Neural crest cell (in vitro differentiated cells): ENCODE data around the gene ODC1. TPM values are rescaled to one million over a fixed set of nuclear protein-coding genes. Genes with fewer than 3 reads are reported as not detected.

ENCODE experiments used
- DNase-seq: peaks from one replicate; pipeline ENCODE4 v3.0.0; 2021; ENCODE audit warnings: low read depth, mixed read lengths, low spot score
- H3K27ac Mint-ChIP-seq: one replicate; pipeline ENCODE4 v1.8.0; 2021; ENCODE audit warnings: mild to moderate bottlenecking, mixed read lengths; ENCODE audit not compliant: unreplicated experiment
- H3K27me3 Mint-ChIP-seq: 2 replicates; pipeline ENCODE4 v1.8.0; 2021; ENCODE audit warnings: low read depth, mild to moderate bottlenecking, mixed read lengths
- H3K36me3 Mint-ChIP-seq: 2 replicates; pipeline ENCODE4 v1.8.0; 2021; ENCODE audit warnings: low read depth, mild to moderate bottlenecking, mixed read lengths
- H3K4me1 Mint-ChIP-seq: 2 replicates; pipeline ENCODE4 v1.8.0; 2021; ENCODE audit warnings: mixed read lengths
- H3K4me3 Mint-ChIP-seq: one replicate; pipeline ENCODE4 v1.8.0; 2021; ENCODE audit warnings: mild to moderate bottlenecking, mixed read lengths
- H3K9me3 Mint-ChIP-seq: 2 replicates; pipeline ENCODE4 v1.8.0; 2021; ENCODE audit warnings: mixed read lengths
- total RNA-seq: library from RNA; stranded (reverse); gene quantifications from 2 replicates; pipeline ENCODE4 v1.2.1, GENCODE V29; 2021
- TF ChIP-seq, protein P1 (sequence below): fragments of 200-600 bp; sonication (generic); conservative IDR thresholded peaks from 2 replicates; pipeline ENCODE4 v1.5.0; 2021; ENCODE audit warnings: antibody characterized with exemption, mild to moderate bottlenecking

ODC1 gene
- total RNA-seq, 1 donor from 2014 or later, result 290 TPM

DNA sequence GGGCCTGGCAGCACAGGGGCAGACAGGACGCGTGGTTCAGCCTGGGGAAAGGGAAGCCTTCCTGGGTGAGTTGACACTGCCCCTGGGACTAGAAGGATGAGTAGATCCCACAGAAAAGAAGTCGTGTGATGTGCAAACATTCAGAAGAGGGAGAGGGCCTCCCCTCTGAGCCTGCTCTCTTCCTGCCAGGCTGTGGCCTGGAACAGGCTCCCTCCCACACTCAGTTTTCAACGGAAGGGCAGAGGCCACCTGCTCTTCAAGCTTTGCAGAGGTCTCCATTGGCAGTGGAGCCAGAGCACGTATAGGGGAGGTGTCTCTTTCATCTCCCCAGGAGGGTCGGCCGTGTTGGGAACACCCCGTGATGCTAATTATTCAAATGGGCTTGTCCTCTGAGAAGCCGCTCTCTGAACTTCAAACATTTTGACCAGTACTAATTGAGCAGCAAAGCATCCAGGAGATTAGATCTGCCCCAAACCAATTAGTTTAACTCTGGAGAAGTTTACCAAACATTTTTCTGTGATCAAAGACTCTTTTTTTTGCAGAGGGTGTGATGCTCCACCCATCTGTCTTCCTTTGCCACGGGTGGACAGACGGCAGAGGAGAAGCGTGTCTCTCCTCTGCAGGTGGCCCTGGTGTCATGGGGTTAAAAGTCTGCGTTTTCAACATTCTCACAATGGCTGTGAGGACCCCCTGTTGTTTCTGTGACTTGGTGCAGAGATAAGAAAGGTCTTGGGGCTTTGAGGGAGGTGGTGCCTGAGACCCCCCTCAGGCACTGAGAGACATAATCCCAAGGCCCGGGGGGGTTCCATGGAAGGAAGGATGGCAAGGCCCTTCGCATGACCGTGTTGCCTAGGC lies 29.5 kb upstream of the ODC1 start:
- TF ChIP-seq, protein P1, sequence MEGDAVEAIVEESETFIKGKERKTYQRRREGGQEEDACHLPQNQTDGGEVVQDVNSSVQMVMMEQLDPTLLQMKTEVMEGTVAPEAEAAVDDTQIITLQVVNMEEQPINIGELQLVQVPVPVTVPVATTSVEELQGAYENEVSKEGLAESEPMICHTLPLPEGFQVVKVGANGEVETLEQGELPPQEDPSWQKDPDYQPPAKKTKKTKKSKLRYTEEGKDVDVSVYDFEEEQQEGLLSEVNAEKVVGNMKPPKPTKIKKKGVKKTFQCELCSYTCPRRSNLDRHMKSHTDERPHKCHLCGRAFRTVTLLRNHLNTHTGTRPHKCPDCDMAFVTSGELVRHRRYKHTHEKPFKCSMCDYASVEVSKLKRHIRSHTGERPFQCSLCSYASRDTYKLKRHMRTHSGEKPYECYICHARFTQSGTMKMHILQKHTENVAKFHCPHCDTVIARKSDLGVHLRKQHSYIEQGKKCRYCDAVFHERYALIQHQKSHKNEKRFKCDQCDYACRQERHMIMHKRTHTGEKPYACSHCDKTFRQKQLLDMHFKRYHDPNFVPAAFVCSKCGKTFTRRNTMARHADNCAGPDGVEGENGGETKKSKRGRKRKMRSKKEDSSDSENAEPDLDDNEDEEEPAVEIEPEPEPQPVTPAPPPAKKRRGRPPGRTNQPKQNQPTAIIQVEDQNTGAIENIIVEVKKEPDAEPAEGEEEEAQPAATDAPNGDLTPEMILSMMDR, result no peak
- H3K27ac Mint-ChIP-seq, result no peak overlapping the region
- DNase-seq, result no peak
- peaks cover 7% of the 10 kb centered on the region for H3K27me3 Mint-ChIP-seq
- H3K9me3 Mint-ChIP-seq, result no peaks in the 10 kb centered on the region
- peaks cover 21% of the 10 kb centered on the region for H3K4me1 Mint-ChIP-seq
- H3K4me3 Mint-ChIP-seq, result no peak overlapping the region
- no peaks in the 10 kb centered on the region for H3K36me3 Mint-ChIP-seq

DNA sequence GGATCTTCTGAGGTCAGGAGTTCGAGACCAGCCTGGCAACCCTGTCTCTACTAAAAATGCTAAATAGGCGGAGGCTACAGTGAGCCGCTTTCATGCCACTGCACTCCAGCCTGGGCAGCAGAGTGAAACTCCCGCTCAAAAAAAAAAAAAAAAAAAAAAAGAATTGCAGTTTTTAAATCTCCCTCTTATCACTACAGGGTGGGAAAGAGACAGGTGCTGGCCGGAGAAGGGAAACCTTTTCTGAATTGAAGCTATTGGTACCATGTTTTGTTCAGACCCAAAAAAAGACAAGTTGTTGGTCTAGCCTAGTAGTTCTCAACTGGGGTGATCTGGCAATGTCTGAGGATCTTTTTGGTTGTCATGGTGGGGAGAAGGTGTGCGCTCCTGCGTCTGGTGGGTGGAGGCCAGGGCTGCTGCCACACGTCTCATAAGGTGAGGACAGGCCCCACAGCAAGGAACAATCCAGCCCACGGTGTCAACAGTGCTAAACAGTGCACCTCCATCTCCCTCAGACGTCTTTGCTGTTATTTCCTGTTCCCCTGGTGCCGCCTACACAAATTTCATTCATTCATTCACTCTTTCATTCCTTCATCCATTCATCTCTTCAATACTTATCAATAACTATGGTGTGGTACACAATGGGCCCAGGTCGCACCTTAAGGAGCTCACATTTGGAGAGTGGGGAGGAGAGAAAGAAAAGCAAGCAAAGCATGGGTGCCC lies 28.8 kb upstream of the ODC1 start:
- Mint-ChIP-seq H3K27ac (no peak overlapping the region), H3K27me3 (peaks cover 5% of the 10 kb centered on the region), H3K4me1 (peaks cover 21% of the 10 kb centered on the region), H3K4me3 (no peak overlapping the region), H3K9me3 (no peaks in the 10 kb centered on the region), H3K36me3 (no peaks in the 10 kb centered on the region)
- no peak for DNase-seq
- TF ChIP-seq, protein P1, result no peak

DNA sequence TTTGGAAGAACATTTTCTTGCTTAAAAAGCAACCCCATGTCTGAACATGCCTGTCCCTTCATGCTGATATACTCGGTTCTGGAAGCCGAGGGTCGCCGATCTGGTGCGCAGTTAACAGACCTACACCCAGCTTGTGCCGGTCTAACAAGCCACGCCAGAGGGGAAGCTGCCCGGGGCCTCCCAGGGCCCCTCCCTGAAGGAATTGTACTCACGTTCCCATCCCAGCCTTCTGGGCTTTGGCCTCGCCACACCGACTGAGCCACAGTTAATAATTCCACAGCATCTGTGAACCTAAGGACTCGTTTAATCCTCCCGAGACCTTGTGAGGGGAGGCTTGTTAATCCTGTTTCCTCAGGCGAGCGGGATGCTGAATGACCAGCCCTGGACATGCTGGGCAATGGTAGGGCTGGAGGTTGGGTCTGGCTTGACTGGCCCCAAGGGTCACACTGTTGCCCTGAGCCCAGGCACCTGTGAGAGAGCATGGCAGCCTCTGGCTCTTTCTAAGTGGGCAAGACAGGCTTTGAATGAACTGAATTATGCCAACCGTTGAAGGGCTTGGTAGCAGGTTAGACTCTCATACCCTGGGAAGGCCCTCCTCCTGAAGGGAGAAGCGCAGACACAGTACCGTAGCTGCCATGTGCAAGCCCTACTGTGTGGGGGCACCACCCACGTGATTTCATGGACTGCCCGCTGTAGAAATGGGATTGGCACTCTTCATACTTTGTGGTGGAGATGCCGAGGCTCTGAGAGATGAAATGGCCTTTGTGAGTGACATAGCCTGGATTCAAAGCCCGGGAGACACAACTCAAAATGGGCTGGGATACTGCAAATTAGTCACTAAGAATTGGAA lies 27.9 kb upstream of the ODC1 start:
- H3K4me1 Mint-ChIP-seq, result peaks cover 21% of the 10 kb centered on the region
- H3K4me3 Mint-ChIP-seq, result no peak overlapping the region
- H3K27me3 Mint-ChIP-seq, result no peaks in the 10 kb centered on the region
- no peak overlapping the region for H3K27ac Mint-ChIP-seq
- TF ChIP-seq, protein P1, result no peak
- no peak for DNase-seq
- H3K36me3 Mint-ChIP-seq, result no peaks in the 10 kb centered on the region
- H3K9me3 Mint-ChIP-seq, result no peaks in the 10 kb centered on the region

DNA sequence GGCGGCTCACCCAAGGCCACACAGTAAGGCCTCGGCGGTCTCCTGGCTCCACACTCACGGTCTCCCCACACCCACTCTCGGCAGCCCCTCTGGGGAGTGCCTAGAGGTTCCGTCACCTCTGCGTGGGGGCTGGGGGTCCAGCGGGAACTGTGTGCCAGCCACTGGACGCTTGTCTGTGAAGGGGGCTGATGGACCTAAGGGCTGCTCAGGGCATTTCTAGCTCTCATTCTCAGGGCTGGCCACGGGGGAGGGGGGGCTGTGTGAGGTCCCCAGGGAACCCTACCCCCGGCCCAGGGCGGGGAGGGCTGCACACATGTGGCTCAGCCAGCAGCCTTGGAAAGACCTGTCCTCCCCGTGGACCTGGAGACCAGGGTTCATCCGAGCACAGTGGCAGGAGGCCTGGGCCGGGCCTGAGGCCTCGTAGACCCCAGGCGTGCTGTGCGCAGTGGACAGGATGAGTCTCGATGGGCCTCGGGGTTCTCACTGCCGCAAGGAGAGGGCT lies 27.1 kb upstream of the ODC1 start:
- H3K27ac Mint-ChIP-seq, result no peak overlapping the region
- H3K4me1 Mint-ChIP-seq, result peaks cover 21% of the 10 kb centered on the region
- H3K36me3 Mint-ChIP-seq, result no peaks in the 10 kb centered on the region
- DNase-seq, result no peak
- TF ChIP-seq, protein P1, result no peak
- no peak overlapping the region for H3K4me3 Mint-ChIP-seq
- H3K27me3 Mint-ChIP-seq, result no peaks in the 10 kb centered on the region
- no peaks in the 10 kb centered on the region for H3K9me3 Mint-ChIP-seq

DNA sequence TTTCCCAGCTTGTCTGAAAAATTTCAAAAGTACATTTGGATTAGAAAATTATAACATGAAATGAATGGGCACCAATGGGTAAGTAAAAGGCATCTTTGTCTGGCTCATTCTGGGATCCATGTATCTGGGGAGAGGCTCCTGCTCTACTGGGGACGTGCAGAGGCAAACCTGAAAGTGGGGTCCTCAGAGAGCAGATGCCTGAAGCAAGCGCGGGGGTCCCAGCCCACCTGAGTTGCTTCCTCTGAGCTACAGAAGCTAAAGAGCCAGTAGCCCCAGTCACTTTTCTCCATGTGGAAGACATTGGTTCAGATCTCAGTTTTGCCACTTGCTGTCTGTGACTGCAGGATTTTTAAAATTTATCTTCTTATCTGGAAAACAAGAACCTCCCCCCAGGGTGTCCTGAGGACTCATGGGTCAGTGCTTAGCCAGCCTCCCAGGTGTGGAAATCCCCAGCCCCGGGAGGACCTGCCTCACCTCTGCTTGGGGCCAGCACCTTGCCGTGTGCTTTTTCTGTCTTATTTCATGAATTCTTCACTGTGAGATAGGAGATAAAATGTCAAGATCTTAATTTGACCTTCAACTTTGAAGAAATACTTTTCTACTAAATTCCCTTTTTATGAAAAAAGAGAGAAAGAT lies 25.1 kb upstream of the ODC1 start:
- no peak for DNase-seq
- no peaks in the 10 kb centered on the region for H3K9me3 Mint-ChIP-seq
- TF ChIP-seq, protein P1, result no peak

More for the DNA sequence above, 25.1 kb upstream of the ODC1 start:
- Mint-ChIP-seq H3K27me3 (no peaks in the 10 kb centered on the region), H3K27ac (no peak overlapping the region), H3K4me3 (no peak overlapping the region), H3K36me3 (no peaks in the 10 kb centered on the region), H3K4me1 (peaks cover 7% of the 10 kb centered on the region)
